Measurements from ENCODE around the gene PAPSS1.
"Not testable (repeated sequence)": the region's sequence is repeated elsewhere in the genome, so short reads cannot be mapped to it uniquely, and the experiment has no call there.

Gene PAPSS1

GRCh38 chr4:107719922-107720722 is at the start of gene PAPSS1:
Gene PAPSS1, minus strand, starts transcription at chr4:107720234. Its CDS starts 55 bp downstream, at chr4:107720179.
- peak; percentile 94 to 95 for DNase-seq

GRCh38 chr4:107760281-107760947 is 40.4 kb upstream of the PAPSS1 start:
- no peak for DNase-seq

GRCh38 chr4:107757864-107758476 is 37.9 kb upstream of the PAPSS1 start:
- DNase-seq = peak in 1 of 2 experiments; percentile 33

GRCh38 chr4:107757283-107757682 is 37.2 kb upstream of the PAPSS1 start:
- no peak for DNase-seq

GRCh38 chr4:107755841-107756356 is 35.9 kb upstream of the PAPSS1 start:
- DNase-seq = no peak

GRCh38 chr4:107751670-107752069 is 31.6 kb upstream of the PAPSS1 start:
- no peak for DNase-seq

- peak; percentile 24 to 79 for DNase-seq
These were observed 27.9 kb upstream of the PAPSS1 start for GRCh38 chr4:107747748-107748486.

- no peak for DNase-seq
These were observed 26.1 kb upstream of the PAPSS1 start for GRCh38 chr4:107746161-107746560.

GRCh38 chr4:107744532-107744931 is 24.5 kb upstream of the PAPSS1 start:
- DNase-seq = no peak

- no peak for DNase-seq
These were observed 23.5 kb upstream of the PAPSS1 start for GRCh38 chr4:107743532-107743931.

- DNase-seq = no peak
These were observed 22.8 kb upstream of the PAPSS1 start for GRCh38 chr4:107742791-107743190.

- DNase-seq = no peak
These were observed 22.2 kb upstream of the PAPSS1 start for GRCh38 chr4:107742196-107742595.

GRCh38 chr4:107740950-107741701 is 21.1 kb upstream of the PAPSS1 start:
- DNase-seq = no peak

- no peak for DNase-seq
These were observed 20.3 kb upstream of the PAPSS1 start for GRCh38 chr4:107740381-107740780.

GRCh38 chr4:107737450-107737849 is 17.4 kb upstream of the PAPSS1 start:
- no peak for DNase-seq

- peak in 1 of 2 experiments; percentile 16 for DNase-seq
These were observed 17.0 kb upstream of the PAPSS1 start for GRCh38 chr4:107736924-107737448.

GRCh38 chr4:107736037-107736436 is 16.0 kb upstream of the PAPSS1 start:
- no peak for DNase-seq

GRCh38 chr4:107734120-107734519 is 14.1 kb upstream of the PAPSS1 start:
- peak in 1 of 2 experiments; percentile 21 for DNase-seq

GRCh38 chr4:107733431-107733925 is 13.4 kb upstream of the PAPSS1 start:
- DNase-seq = peak in 1 of 2 experiments; percentile 53

- not testable (repeated sequence) for DNase-seq
These were observed 9.0 kb upstream of the PAPSS1 start for GRCh38 chr4:107729050-107729449.

- DNase-seq = not testable (repeated sequence)
These were observed 6.3 kb upstream of the PAPSS1 start for GRCh38 chr4:107726131-107726925.

Measured in NCI-H2081 (cell line).